GM10266 (cell line): ENCODE data around the gene ATP6V1G2.
A peak's percentile ranks its signal among the peaks of the same experiment; 100 is the strongest.

Source experiments
- DNase-seq: peaks from one replicate; pipeline ENCODE4 v3.0.0; 2012; ENCODE audit errors: extremely low spot score
- TF ChIP-seq, protein P1 (sequence below): IDR thresholded peaks from 2 replicates; pipeline ENCODE4 v1.5.1; 2012; ENCODE audit warnings: mild to moderate bottlenecking, low read depth; ENCODE audit not compliant: control insufficient read depth, insufficient read depth; ENCODE audit errors: missing control alignments

Gene ATP6V1G2

DNA sequence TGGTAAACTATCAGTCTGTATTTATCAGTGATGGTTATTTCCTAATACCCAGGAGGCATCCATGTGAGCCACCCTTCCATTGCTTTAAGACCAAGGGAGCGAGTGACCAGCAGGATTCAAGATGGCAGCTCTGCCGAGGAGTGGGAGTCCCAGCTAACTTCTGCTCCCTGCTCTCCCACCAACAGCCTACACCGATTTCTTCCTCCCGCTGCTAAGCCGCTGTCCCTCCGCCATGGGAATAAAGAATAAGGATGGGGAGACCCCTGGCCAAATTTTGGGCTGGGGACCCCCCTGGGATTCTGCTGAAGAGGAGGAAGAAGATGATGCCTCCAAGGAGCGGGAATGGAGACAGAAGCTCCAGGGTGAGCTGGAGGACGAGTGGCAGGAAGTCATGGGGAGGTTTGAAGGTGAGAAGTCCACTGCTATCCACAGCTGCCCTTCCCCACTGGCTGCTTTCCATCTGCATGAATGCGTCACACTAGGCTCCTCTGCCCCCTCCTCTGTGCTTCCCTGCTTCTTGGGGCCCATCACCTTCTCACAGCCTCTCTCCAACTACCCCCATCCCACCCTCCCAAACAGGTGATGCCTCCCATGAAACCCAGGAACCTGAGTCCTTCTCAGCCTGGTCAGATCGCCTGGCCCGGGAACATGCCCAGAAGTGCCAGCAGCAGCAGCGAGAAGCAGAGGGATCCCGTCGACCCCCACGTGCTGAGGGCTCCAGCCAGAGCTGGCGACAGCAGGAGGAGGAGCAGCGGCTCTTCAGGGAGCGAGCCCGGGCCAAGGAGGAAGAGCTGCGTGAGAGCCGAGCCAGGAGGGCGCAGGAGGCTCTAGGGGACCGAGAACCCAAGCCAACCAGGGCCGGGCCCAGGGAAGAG lies 11.3 kb upstream of the ATP6V1G2 start:
- TF ChIP-seq, protein P1, sequence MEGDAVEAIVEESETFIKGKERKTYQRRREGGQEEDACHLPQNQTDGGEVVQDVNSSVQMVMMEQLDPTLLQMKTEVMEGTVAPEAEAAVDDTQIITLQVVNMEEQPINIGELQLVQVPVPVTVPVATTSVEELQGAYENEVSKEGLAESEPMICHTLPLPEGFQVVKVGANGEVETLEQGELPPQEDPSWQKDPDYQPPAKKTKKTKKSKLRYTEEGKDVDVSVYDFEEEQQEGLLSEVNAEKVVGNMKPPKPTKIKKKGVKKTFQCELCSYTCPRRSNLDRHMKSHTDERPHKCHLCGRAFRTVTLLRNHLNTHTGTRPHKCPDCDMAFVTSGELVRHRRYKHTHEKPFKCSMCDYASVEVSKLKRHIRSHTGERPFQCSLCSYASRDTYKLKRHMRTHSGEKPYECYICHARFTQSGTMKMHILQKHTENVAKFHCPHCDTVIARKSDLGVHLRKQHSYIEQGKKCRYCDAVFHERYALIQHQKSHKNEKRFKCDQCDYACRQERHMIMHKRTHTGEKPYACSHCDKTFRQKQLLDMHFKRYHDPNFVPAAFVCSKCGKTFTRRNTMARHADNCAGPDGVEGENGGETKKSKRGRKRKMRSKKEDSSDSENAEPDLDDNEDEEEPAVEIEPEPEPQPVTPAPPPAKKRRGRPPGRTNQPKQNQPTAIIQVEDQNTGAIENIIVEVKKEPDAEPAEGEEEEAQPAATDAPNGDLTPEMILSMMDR, result no peak
- DNase-seq, result no peak

DNA sequence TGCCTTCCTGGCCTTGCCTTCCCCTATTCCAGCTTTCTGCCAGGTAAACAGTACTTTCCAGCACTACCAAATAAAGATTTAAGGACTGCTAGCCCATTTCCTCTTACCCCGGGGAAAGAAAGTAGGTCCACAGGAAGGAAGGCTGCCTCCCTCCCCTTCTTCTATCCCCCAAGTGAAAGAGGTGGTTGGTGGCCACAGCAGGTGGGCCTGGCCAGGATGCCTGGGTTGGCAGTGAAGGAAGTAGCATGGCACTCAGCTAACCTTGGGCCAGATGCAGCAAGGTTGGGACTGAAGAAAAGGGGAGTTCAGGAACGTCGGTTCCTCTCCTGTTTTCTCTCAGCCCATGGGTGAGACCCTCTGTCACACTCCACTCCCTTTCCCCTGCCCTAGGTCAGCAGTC lies 9.9 kb upstream of the ATP6V1G2 start:
- TF ChIP-seq, protein P1, result no peak
- no peak for DNase-seq

GRCh38 chr6:31551371-31551770 lies 5.0 kb upstream of the ATP6V1G2 start:
- TF ChIP-seq, protein P1, result peak; percentile 86
- DNase-seq, result peak; percentile 74

DNA sequence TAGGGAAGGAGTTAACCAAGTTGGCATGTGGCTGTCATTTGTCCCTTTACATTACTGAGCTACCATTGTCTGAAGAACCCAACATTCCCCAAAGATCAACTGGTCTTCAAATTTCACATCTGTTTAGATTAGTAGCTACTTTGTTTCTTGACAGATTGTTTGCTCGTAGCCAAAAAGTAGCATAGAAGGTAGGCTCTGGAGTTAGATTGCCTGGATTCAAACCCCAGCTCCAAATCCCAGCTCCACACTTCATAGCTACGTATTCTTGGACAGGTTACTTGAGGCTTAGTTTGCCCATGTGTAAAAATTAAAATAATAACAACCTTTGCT lies 2.1 kb upstream of the ATP6V1G2 start:
- TF ChIP-seq, protein P1, result no peak
- no peak for DNase-seq

DNA sequence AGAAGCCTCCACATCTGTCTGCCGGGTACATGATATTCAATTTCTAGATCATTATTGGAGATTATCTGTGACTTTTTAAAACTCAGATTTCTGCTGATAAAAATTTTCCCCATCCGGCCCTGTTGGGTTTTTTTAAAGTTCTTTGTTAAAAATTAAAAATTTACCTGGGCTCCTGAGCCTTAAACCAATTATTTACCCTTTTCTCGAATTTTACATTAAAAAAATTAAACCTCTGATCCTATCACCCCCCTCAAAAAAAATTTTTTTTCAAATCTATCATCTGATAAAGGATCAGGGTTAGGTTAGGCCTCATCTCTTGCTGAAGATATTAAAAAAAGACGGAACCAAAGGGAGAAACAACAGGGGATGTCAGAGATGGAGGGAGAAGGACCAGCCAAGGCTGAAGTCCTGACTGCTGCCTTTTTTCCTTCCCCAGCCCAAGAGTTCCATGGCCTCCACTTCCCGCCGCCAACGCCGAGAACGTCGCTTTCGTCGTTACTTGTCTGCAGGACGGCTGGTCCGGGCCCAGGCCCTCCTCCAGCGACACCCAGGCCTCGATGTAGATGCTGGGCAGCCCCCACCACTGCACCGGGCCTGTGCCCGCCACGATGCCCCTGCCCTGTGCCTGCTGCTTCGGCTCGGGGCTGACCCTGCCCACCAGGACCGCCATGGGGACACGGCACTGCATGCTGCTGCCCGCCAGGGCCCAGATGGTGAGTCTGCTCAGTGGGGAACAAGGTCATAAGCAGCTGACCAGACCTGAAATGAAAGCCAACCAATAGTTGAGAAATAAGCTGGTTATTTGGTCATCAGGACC lies 1.5 kb upstream of the ATP6V1G2 start:
- TF ChIP-seq, protein P1, result no peak
- no peak for DNase-seq

- TF ChIP-seq, protein P1, result no peak
- peak; percentile 90 for DNase-seq
Observed at GRCh38 chr6:31546958-31547726, 734 bp upstream of the ATP6V1G2 start, which contains the start of gene NFKBIL1. NFKBIL1 (plus strand) TSS chr6:31547608; CDS start chr6:31547695, 87 bp downstream.
